Measurements from ENCODE around the gene ITPA. TPM values are rescaled to one million over a fixed set of nuclear protein-coding genes. Genes with fewer than 3 reads are reported as not detected.
A peak's percentile ranks its signal among the peaks of the same experiment; 100 is the strongest.

Gene ITPA
- total and polyA plus RNA-seq, 2 of the 13 experiments (the other 11 are each of a cell fraction or from before 2014, with no cell fraction given) = 60.1 to 103 TPM

DNA sequence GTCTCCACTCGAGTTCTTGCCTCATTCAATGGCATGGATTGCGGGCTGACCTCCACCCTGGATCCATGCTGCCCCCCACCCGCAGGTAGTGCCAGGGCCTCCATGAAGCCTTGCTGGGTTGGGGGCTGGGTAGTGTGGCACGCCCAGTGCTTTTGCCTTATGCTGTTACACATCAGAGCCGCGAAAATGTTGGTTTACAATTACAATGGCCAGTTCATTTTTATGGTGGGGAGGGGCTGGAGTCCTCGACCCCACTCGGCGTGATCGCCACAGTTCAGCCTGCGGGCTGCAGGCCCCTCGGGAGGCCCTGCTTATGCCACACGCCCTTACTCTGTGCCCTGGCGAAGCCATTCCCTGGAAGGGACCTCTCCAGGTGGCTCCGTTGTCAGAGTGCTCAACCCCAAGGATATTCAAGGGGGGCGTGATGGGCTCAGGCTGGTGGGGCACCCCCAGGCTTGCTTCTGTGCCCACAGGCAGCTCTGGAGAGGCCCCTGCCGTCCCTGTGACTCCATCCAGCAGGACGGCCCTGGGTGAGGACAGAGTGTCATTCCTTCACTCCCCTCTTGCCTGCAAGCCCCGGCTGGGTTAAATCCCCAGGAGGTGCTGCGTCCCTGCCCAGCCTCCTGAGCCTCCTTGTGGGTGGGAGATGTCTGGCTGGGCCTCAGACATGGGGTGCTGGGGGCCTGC, 14.8 kb downstream of the ITPA start (continued):
- TF ChIP-seq NR3C1 (CRISPR knock-in tag; IDR thresholded peaks at IDR 0.05) = no peak
- no peak for TF ChIP-seq HNRNPUL1 (IDR thresholded peaks at IDR 0.05; ENCODE audit: low read depth, low read length)
- TF ChIP-seq IRF2 (CRISPR knock-in tag; IDR thresholded peaks at IDR 0.05) = no peak
- no peak for TF ChIP-seq ZNF816 (CRISPR knock-in tag; IDR thresholded peaks at IDR 0.05; ENCODE audit: borderline replicate concordance)
- TF ChIP-seq FOXJ3 (CRISPR knock-in tag; IDR thresholded peaks at IDR 0.05; ENCODE audit: borderline replicate concordance) = no peak
- TF ChIP-seq MTF1 (CRISPR knock-in tag; IDR thresholded peaks at IDR 0.05) = no peak
- 0 out of 2 replicates have a peak, but pooled peaks have one; percentile 9 for TF ChIP-seq PPARG (CRISPR knock-in tag; conservative IDR thresholded peaks at IDR 0.05)
- TF ChIP-seq RELA (CRISPR knock-in tag; IDR thresholded peaks at IDR 0.05) = no peak
- no peak for TF ChIP-seq HNRNPH1 (optimal IDR thresholded peaks at IDR 0.05; ENCODE audit: low read depth, low read length)
- peak; percentile 98 for TF ChIP-seq AGO2 (optimal IDR thresholded peaks at IDR 0.05; ENCODE audit: low read depth, low read length)
- TF ChIP-seq, protein P1, sequence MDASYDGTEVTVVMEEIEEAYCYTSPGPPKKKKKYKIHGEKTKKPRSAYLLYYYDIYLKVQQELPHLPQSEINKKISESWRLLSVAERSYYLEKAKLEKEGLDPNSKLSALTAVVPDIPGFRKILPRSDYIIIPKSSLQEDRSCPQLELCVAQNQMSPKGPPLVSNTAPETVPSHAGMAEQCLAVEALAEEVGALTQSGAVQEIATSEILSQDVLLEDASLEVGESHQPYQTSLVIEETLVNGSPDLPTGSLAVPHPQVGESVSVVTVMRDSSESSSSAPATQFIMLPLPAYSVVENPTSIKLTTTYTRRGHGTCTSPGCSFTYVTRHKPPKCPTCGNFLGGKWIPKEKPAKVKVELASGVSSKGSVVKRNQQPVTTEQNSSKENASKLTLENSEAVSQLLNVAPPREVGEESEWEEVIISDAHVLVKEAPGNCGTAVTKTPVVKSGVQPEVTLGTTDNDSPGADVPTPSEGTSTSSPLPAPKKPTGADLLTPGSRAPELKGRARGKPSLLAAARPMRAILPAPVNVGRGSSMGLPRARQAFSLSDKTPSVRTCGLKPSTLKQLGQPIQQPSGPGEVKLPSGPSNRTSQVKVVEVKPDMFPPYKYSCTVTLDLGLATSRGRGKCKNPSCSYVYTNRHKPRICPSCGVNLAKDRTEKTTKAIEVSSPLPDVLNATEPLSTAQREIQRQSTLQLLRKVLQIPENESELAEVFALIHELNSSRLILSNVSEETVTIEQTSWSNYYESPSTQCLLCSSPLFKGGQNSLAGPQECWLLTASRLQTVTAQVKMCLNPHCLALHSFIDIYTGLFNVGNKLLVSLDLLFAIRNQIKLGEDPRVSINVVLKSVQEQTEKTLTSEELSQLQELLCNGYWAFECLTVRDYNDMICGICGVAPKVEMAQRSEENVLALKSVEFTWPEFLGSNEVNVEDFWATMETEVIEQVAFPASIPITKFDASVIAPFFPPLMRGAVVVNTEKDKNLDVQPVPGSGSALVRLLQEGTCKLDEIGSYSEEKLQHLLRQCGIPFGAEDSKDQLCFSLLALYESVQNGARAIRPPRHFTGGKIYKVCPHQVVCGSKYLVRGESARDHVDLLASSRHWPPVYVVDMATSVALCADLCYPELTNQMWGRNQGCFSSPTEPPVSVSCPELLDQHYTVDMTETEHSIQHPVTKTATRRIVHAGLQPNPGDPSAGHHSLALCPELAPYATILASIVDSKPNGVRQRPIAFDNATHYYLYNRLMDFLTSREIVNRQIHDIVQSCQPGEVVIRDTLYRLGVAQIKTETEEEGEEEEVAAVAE (CRISPR knock-in tag; IDR thresholded peaks at IDR 0.05; ENCODE audit: borderline replicate concordance) = no peak
- TF ChIP-seq ZNF547 (CRISPR knock-in tag; IDR thresholded peaks at IDR 0.05) = 0 out of 2 replicates have a peak, but pooled peaks have one; percentile 6
- TF ChIP-seq, protein P2, sequence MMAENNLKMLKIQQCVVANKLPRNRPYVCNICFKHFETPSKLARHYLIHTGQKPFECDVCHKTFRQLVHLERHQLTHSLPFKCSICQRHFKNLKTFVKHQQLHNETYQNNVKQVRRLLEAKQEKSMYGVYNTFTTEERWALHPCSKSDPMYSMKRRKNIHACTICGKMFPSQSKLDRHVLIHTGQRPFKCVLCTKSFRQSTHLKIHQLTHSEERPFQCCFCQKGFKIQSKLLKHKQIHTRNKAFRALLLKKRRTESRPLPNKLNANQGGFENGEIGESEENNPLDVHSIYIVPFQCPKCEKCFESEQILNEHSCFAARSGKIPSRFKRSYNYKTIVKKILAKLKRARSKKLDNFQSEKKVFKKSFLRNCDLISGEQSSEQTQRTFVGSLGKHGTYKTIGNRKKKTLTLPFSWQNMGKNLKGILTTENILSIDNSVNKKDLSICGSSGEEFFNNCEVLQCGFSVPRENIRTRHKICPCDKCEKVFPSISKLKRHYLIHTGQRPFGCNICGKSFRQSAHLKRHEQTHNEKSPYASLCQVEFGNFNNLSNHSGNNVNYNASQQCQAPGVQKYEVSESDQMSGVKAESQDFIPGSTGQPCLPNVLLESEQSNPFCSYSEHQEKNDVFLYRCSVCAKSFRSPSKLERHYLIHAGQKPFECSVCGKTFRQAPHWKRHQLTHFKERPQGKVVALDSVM (CRISPR knock-in tag; IDR thresholded peaks at IDR 0.05) = no peak
- TF ChIP-seq ZBTB1 (CRISPR knock-in tag; IDR thresholded peaks at IDR 0.05; ENCODE audit: borderline replicate concordance) = no peak
- 0 out of 2 replicates have a peak, but pooled peaks have one; percentile 33 for TF ChIP-seq KDM3A (CRISPR knock-in tag; IDR thresholded peaks at IDR 0.05; ENCODE audit: low read depth)
- no peak for TF ChIP-seq ZNF709 (CRISPR knock-in tag; IDR thresholded peaks at IDR 0.05)
- TF ChIP-seq ZNF562 (CRISPR knock-in tag; IDR thresholded peaks at IDR 0.05; ENCODE audit: borderline replicate concordance) = no peak
- TF ChIP-seq, protein P3, sequence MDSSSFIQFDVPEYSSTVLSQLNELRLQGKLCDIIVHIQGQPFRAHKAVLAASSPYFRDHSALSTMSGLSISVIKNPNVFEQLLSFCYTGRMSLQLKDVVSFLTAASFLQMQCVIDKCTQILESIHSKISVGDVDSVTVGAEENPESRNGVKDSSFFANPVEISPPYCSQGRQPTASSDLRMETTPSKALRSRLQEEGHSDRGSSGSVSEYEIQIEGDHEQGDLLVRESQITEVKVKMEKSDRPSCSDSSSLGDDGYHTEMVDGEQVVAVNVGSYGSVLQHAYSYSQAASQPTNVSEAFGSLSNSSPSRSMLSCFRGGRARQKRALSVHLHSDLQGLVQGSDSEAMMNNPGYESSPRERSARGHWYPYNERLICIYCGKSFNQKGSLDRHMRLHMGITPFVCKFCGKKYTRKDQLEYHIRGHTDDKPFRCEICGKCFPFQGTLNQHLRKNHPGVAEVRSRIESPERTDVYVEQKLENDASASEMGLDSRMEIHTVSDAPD (CRISPR knock-in tag; IDR thresholded peaks at IDR 0.05) = no peak
- TF ChIP-seq SRY (CRISPR knock-in tag; IDR thresholded peaks at IDR 0.05) = 0 out of 2 replicates have a peak, but pooled peaks have one; percentile 19
- TF ChIP-seq JARID2 (CRISPR knock-in tag; IDR thresholded peaks at IDR 0.05; ENCODE audit: insufficient replicate concordance) = peak; percentile 43
- no peak for TF ChIP-seq CCAR2 (optimal IDR thresholded peaks at IDR 0.05; ENCODE audit: low read depth, low read length)
- 0 out of 2 replicates have a peak, but pooled peaks have one; percentile 0 for TF ChIP-seq SMYD3 (CRISPR knock-in tag; IDR thresholded peaks at IDR 0.05)
- TF ChIP-seq YEATS4 (CRISPR knock-in tag; IDR thresholded peaks at IDR 0.05; ENCODE audit: borderline replicate concordance) = no peak
- TF ChIP-seq PAX8 (CRISPR knock-in tag; IDR thresholded peaks at IDR 0.05; ENCODE audit: borderline replicate concordance) = no peak

Measured in HepG2 (cell line).